ENCODE data around the gene ACSS1.

ACSS1 gene

GRCh38 chr20:24978513-24978912, 79.4 kb downstream of the ACSS1 start:
- TF ChIP-seq CTCF (IDR thresholded peaks at IDR 0.05; ENCODE audit: insufficient read depth, missing control alignments), result no peak
- FAIRE-seq (no peak), DNase-seq (ENCODE audit: insufficient read length, low spot score) (no peak)

- no peak for DNase-seq (ENCODE audit: insufficient read length, low spot score)
- no peak for FAIRE-seq
- no peak for TF ChIP-seq CTCF (IDR thresholded peaks at IDR 0.05; ENCODE audit: insufficient read depth, missing control alignments)
These were observed 80.1 kb downstream of the ACSS1 start for GRCh38 chr20:24977797-24978196.

- DNase-seq (ENCODE audit: insufficient read length, low spot score), result no peak
- no peak for FAIRE-seq
- TF ChIP-seq CTCF (IDR thresholded peaks at IDR 0.05; ENCODE audit: insufficient read depth, missing control alignments), result no peak
These were observed 80.6 kb downstream of the ACSS1 start for GRCh38 chr20:24977336-24977735.

GRCh38 chr20:24972341-24972740, 85.6 kb downstream of the ACSS1 start:
- no peak for DNase-seq (ENCODE audit: insufficient read length, low spot score)
- FAIRE-seq, result no peak
- no peak for TF ChIP-seq CTCF (IDR thresholded peaks at IDR 0.05; ENCODE audit: insufficient read depth, missing control alignments)

DNA sequence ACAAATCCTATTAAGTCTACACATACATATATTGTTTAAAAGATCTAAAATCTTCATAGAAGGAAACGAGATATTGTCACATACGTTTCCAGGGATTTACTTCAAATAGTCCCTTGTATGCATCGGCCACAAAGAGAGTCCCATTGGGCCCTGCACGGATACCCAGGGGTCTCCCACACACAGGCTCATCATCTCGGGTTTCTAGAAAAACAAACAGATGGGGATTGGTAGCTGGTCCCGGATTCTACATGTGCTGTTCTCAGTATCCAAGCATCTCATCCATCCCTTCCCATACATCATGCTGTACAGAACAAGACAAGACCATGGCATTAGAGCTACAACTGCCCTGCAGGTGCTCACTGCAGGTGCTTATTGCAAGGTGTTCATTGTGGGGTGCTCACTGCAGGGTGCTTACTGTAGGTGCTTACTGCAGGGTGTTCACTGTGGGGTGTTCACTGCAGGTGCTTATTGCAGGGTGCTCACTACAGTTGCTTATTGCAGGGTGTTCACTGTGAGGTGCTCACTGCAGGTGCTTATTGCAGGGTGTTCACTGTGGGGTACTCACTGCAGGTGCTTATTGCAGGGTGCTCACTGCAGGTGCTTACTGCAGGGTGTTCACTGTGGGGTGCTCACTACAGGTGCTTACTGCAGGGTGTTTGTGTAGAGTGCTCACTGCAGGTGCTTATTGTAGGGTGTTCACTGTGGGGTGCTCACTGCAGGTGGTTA, 86.4 kb downstream of the ACSS1 start:
- FAIRE-seq (no peak), DNase-seq (ENCODE audit: insufficient read length, low spot score) (no peak)
- no peak for TF ChIP-seq CTCF (IDR thresholded peaks at IDR 0.05; ENCODE audit: insufficient read depth, missing control alignments)

DNA sequence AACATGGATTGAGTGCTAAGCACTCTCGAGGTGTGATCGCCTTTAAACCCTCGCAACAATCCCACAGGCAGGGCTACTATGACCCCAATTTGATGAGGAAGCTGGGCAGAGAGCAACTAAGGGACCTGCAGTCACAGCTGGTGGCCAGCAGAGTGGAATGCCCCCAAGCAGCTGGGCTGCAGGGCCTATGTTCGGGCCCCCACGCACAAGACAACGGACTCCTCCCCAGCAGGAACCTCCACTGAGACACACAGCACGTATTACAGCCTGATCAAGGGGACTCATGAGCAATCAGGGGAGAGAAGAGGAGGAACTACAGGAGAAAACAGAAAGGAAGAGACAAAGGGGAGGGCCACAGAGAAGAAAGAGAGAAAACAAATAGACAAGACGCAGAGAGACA, 87.2 kb downstream of the ACSS1 start:
- DNase-seq (ENCODE audit: insufficient read length, low spot score) (no peak), FAIRE-seq (no peak)
- no peak for TF ChIP-seq CTCF (IDR thresholded peaks at IDR 0.05; ENCODE audit: insufficient read depth, missing control alignments)

- FAIRE-seq (no peak), DNase-seq (ENCODE audit: insufficient read length, low spot score) (no peak)
- no peak for TF ChIP-seq CTCF (IDR thresholded peaks at IDR 0.05; ENCODE audit: insufficient read depth, missing control alignments)
These were observed 87.8 kb downstream of the ACSS1 start for GRCh38 chr20:24970030-24970553.

Measured in D721Med (cell line).